GM21447 (cell line): ENCODE results near the gene ANKRD17.

Source experiments
- ATAC-seq: cut with Tn5 transposase; IDR thresholded peaks from one replicate; pipeline ENCODE4 v1.9.1; 2021; ENCODE audit not compliant: unreplicated experiment

ANKRD17 gene

GRCh38 chr4:73137121-73137520 is 121.5 kb downstream of the ANKRD17 start:
- no peak for ATAC-seq

GRCh38 chr4:73133784-73134183 is 124.8 kb downstream of the ANKRD17 start:
- no peak for ATAC-seq

GRCh38 chr4:73131281-73131680 is 127.3 kb downstream of the ANKRD17 start:
- no peak for ATAC-seq

- ATAC-seq = no peak
Observed at GRCh38 chr4:73129319-73129718, 129.3 kb downstream of the ANKRD17 start.

- ATAC-seq = no peak
Observed at GRCh38 chr4:73127839-73128453, 130.7 kb downstream of the ANKRD17 start.

- ATAC-seq = no peak
Observed at GRCh38 chr4:73109493-73109892, 149.1 kb downstream of the ANKRD17 start.

- ATAC-seq = no peak
Observed at GRCh38 chr4:73104695-73105094, 153.9 kb downstream of the ANKRD17 start.

- ATAC-seq = no peak
Observed at GRCh38 chr4:73103799-73104503, 154.6 kb downstream of the ANKRD17 start.

- no peak for ATAC-seq
Observed at GRCh38 chr4:73099143-73099542, 159.5 kb downstream of the ANKRD17 start.

- ATAC-seq = no peak
Observed at GRCh38 chr4:73098713-73099112, 159.9 kb downstream of the ANKRD17 start.

GRCh38 chr4:73098016-73098415 is 160.6 kb downstream of the ANKRD17 start:
- ATAC-seq = no peak

- no peak for ATAC-seq
Observed at GRCh38 chr4:73092868-73093267, 165.7 kb downstream of the ANKRD17 start.

- no peak for ATAC-seq
Observed at GRCh38 chr4:73090738-73091137, 167.9 kb downstream of the ANKRD17 start.

- no peak for ATAC-seq
Observed at GRCh38 chr4:73087871-73088270, 170.7 kb downstream of the ANKRD17 start.

- no peak for ATAC-seq
Observed at GRCh38 chr4:73086095-73086868, 172.3 kb downstream of the ANKRD17 start.

GRCh38 chr4:73080789-73081188 is 177.8 kb downstream of the ANKRD17 start:
- ATAC-seq = no peak

GRCh38 chr4:73075832-73076231 is 182.8 kb downstream of the ANKRD17 start:
- no peak for ATAC-seq

GRCh38 chr4:73070074-73070390 is 188.6 kb downstream of the ANKRD17 start:
- peak; percentile 14 for ATAC-seq

- peak; percentile 80 for ATAC-seq
Observed at GRCh38 chr4:73069338-73070073, 189.1 kb downstream of the ANKRD17 start, which contains the start of gene COX18. Gene COX18 (minus strand): TSS chr4:73069716. CDS start chr4:73069649, 67 bp downstream.

GRCh38 chr4:73068491-73069337 is 189.9 kb downstream of the ANKRD17 start:
- peak; percentile 13 for ATAC-seq
